Trophoblast cell (in vitro differentiated cells and primary cell): ENCODE data around the gene KDELR1.

Experiments
- DNase-seq, 2 donors: peaks; one replicate each; pipeline ENCODE4 v3.0.0-alpha.2; 2016
- H2AFZ ChIP-seq: 2 replicates; pipeline ENCODE4 v1.6.1; 2013; ENCODE audit warnings: low read length, moderate library complexity, mild to moderate bottlenecking; ENCODE audit not compliant: insufficient read depth, poor library complexity
- H2AK5ac ChIP-seq: 2 replicates; pipeline ENCODE4 v1.6.1; 2013; ENCODE audit warnings: mild to moderate bottlenecking, low read length
- H2BK120ac ChIP-seq: 2 replicates; pipeline ENCODE4 v1.6.1; 2013; ENCODE audit warnings: low read length, mild to moderate bottlenecking, moderate library complexity; ENCODE audit not compliant: insufficient read depth, poor library complexity
- H2BK12ac ChIP-seq: 2 replicates; pipeline ENCODE4 v1.6.1; 2013; ENCODE audit warnings: mild to moderate bottlenecking, low read length, moderate library complexity
- H2BK5ac ChIP-seq: 2 replicates; pipeline ENCODE4 v1.6.1; 2013; ENCODE audit warnings: low read length, low read depth, moderate library complexity, mild to moderate bottlenecking; ENCODE audit not compliant: poor library complexity
- H3K14ac ChIP-seq: 2 replicates; pipeline ENCODE4 v1.6.1; 2013; ENCODE audit warnings: mild to moderate bottlenecking, low read length
- H3K18ac ChIP-seq: 2 replicates; pipeline ENCODE4 v1.6.1; 2013; ENCODE audit warnings: mild to moderate bottlenecking, low read length
- H3K23ac ChIP-seq: 2 replicates; pipeline ENCODE4 v1.6.1; 2013; ENCODE audit warnings: low read length
- H3K27ac ChIP-seq: 2 replicates; pipeline ENCODE4 v1.5.1; 2013; ENCODE audit warnings: low read depth, mild to moderate bottlenecking, inconsistent platforms, low read length, moderate library complexity
- H3K27me3 ChIP-seq: 2 replicates; pipeline ENCODE4 v1.6.1; 2013; ENCODE audit warnings: inconsistent platforms, mild to moderate bottlenecking, low read length, moderate library complexity; ENCODE audit not compliant: insufficient read depth
- H3K36me3 ChIP-seq, 2 experiments: 1 replicate in 1 of 2; 2 replicates in 1 of 2; pipeline ENCODE4 v1.6.1; 2013; ENCODE audit warnings: low read length in 2 of 2, mild to moderate bottlenecking in 2 of 2, moderate library complexity in 1 of 2; ENCODE audit not compliant: insufficient read depth in 2 of 2, control insufficient read depth in 1 of 2
- H3K4ac ChIP-seq: 2 replicates; pipeline ENCODE4 v1.6.1; 2013; ENCODE audit warnings: low read depth, mild to moderate bottlenecking, low read length, moderate library complexity
- H3K4me1 ChIP-seq, 2 experiments: 1 replicate in 1 of 2; 2 replicates in 1 of 2; pipeline ENCODE4 v1.6.1; 2013; ENCODE audit warnings: low read length in 2 of 2, mild to moderate bottlenecking in 2 of 2, moderate library complexity in 1 of 2; ENCODE audit not compliant: insufficient read depth in 2 of 2, control insufficient read depth in 1 of 2
- H3K4me2 ChIP-seq: 2 replicates; pipeline ENCODE4 v1.6.1; 2013; ENCODE audit warnings: inconsistent platforms, mild to moderate bottlenecking, low read length, moderate library complexity
- H3K4me3 ChIP-seq: 2 replicates; pipeline ENCODE4 v1.5.1; 2013; ENCODE audit warnings: mild to moderate bottlenecking, low read depth, low read length, inconsistent platforms
- H3K79me1 ChIP-seq: one replicate; pipeline ENCODE4 v1.6.1; 2013; ENCODE audit warnings: low read length
- H3K79me2 ChIP-seq: 2 replicates; pipeline ENCODE4 v1.6.1; 2013; ENCODE audit warnings: low read length, mild to moderate bottlenecking; ENCODE audit not compliant: control insufficient read depth, insufficient read depth, poor library complexity
- H3K9ac ChIP-seq: 2 replicates; pipeline ENCODE4 v1.6.1; 2013; ENCODE audit warnings: mild to moderate bottlenecking, low read length
- H3K9me3 ChIP-seq: 2 replicates; pipeline ENCODE4 v1.6.1; 2013; ENCODE audit warnings: low read depth, mild to moderate bottlenecking, control low read depth, inconsistent platforms, low read length; ENCODE audit not compliant: insufficient read depth
- H4K12ac ChIP-seq: 2 replicates; pipeline ENCODE4 v1.6.1; 2013; ENCODE audit warnings: low read depth, mild to moderate bottlenecking, low read length, moderate library complexity
- H4K8ac ChIP-seq: 2 replicates; pipeline ENCODE4 v1.6.1; 2013; ENCODE audit warnings: low read depth, mild to moderate bottlenecking, low read length, moderate library complexity
- H4K91ac ChIP-seq: one replicate; pipeline ENCODE4 v1.6.1; 2013; ENCODE audit warnings: low read depth, mild to moderate bottlenecking, low read length, moderate library complexity
- WGBS: extraction: QIAGEN DNeasy Blood & Tissue Kit; methylation state at CpG from one replicate; pipeline ENCODE4 v1.1.7; 2013; ENCODE audit warnings: missing lambda C conversion rate; ENCODE audit not compliant: insufficient read length, insufficient coverage; ENCODE audit errors: extremely low coverage; 5-methylcytosine and 5-hydroxymethylcytosine counted together

The KDELR1 gene

GRCh38 chr19:48381178-48381950 is 10.0 kb downstream of the KDELR1 start:
- peaks cover 43 to 55% of the 10 kb centered on the region in 2 experiments for H3K36me3 ChIP-seq
- H3K23ac ChIP-seq, result no peak overlapping the region
- H2AK5ac ChIP-seq, result no peak overlapping the region
- WGBS, result no CpG with 5 or more reads among the region's 11 CpGs
- no peak overlapping the region for H4K8ac ChIP-seq
- no peak overlapping the region for H3K14ac ChIP-seq
- no peak overlapping the region for H3K4me3 ChIP-seq
- H3K79me1 ChIP-seq, result no peaks in the 10 kb centered on the region
- H2BK120ac ChIP-seq, result no peak overlapping the region
- H3K4me2 ChIP-seq, result no peak overlapping the region
- no peak overlapping the region for H3K18ac ChIP-seq
- no peak overlapping the region for H3K27ac ChIP-seq
- no peak overlapping the region for H3K4ac ChIP-seq
- no peaks in the 10 kb centered on the region for H3K79me2 ChIP-seq
- H2AFZ ChIP-seq, result no peak overlapping the region
- no peaks in the 10 kb centered on the region for H3K4me1 ChIP-seq
- no peak overlapping the region for H3K9ac ChIP-seq
- no peak overlapping the region for H2BK12ac ChIP-seq
- no peaks in the 10 kb centered on the region for H3K9me3 ChIP-seq
- no peak overlapping the region for H4K12ac ChIP-seq
- H2BK5ac ChIP-seq, result no peak overlapping the region
- H4K91ac ChIP-seq, result no peak overlapping the region
- H3K27me3 ChIP-seq, result no peaks in the 10 kb centered on the region
- no peak for DNase-seq

GRCh38 chr19:48379058-48379457 is 12.3 kb downstream of the KDELR1 start:
- no peak overlapping the region for H3K14ac ChIP-seq
- H2AK5ac ChIP-seq, result no peak overlapping the region
- no peak overlapping the region for H4K91ac ChIP-seq
- H2AFZ ChIP-seq, result no peak overlapping the region
- no peak overlapping the region for H3K18ac ChIP-seq
- H2BK120ac ChIP-seq, result no peak overlapping the region
- H3K9me3 ChIP-seq, result no peaks in the 10 kb centered on the region
- H3K79me2 ChIP-seq, result no peaks in the 10 kb centered on the region
- no peak overlapping the region for H3K4me3 ChIP-seq
- H3K4me1 ChIP-seq, result no peaks in the 10 kb centered on the region
- no peak overlapping the region for H2BK5ac ChIP-seq
- H3K27me3 ChIP-seq, result no peaks in the 10 kb centered on the region
- H3K4ac ChIP-seq, result no peak overlapping the region
- H3K23ac ChIP-seq, result no peak overlapping the region
- WGBS, result no CpG with 5 or more reads among the region's 5 CpGs
- peaks cover 24 to 34% of the 10 kb centered on the region in 2 experiments for H3K36me3 ChIP-seq
- no peak overlapping the region for H4K12ac ChIP-seq
- DNase-seq, result no peak
- H2BK12ac ChIP-seq, result no peak overlapping the region
- H3K79me1 ChIP-seq, result no peaks in the 10 kb centered on the region
- no peak overlapping the region for H4K8ac ChIP-seq
- H3K9ac ChIP-seq, result no peak overlapping the region
- H3K4me2 ChIP-seq, result no peak overlapping the region
- H3K27ac ChIP-seq, result no peak overlapping the region

GRCh38 chr19:48378194-48378570 is 13.2 kb downstream of the KDELR1 start:
- Histone ChIP-seq H3K4ac (no peak overlapping the region), H2AK5ac (no peak overlapping the region), H3K9me3 (no peaks in the 10 kb centered on the region), H2BK120ac (no peak overlapping the region), H3K27ac (no peak overlapping the region), H3K27me3 (no peaks in the 10 kb centered on the region), H4K12ac (no peak overlapping the region), H3K79me1 (no peaks in the 10 kb centered on the region), H2BK5ac (no peak overlapping the region), H4K91ac (no peak overlapping the region), H2BK12ac (no peak overlapping the region), H3K18ac (no peak overlapping the region), H3K79me2 (no peaks in the 10 kb centered on the region), H4K8ac (no peak overlapping the region), H3K9ac (no peak overlapping the region), H3K4me3 (no peak overlapping the region), H3K4me2 (no peak overlapping the region), H3K23ac (no peak overlapping the region), H2AFZ (no peak overlapping the region), H3K4me1 (no peaks in the 10 kb centered on the region), H3K14ac (no peak overlapping the region), H3K36me3 (peaks cover 17 to 25% of the 10 kb centered on the region in 2 experiments)
- no peak for DNase-seq
- no CpG with 5 or more reads among the region's 10 CpGs for WGBS

- Histone ChIP-seq H3K36me3 (peaks cover 0 to 1% of the 10 kb centered on the region in 2 experiments), H3K18ac (no peak overlapping the region), H3K9me3 (no peaks in the 10 kb centered on the region), H3K79me2 (no peaks in the 10 kb centered on the region), H4K8ac (no peak overlapping the region), H3K27ac (no peak overlapping the region), H3K4me3 (no peak overlapping the region), H2BK120ac (no peak overlapping the region), H2BK5ac (no peak overlapping the region), H3K23ac (no peak overlapping the region), H3K14ac (no peak overlapping the region), H2AK5ac (no peak overlapping the region), H3K4me2 (no peak overlapping the region), H4K91ac (no peak overlapping the region), H3K79me1 (no peaks in the 10 kb centered on the region), H3K27me3 (no peaks in the 10 kb centered on the region), H4K12ac (no peak overlapping the region), H3K4me1 (no peaks in the 10 kb centered on the region), H2BK12ac (no peak overlapping the region), H2AFZ (no peak overlapping the region), H3K4ac (no peak overlapping the region), H3K9ac (no peak overlapping the region)
- WGBS, result no CpG with 5 or more reads among the region's 11 CpGs
- no peak for DNase-seq
Measured at GRCh38 chr19:48373567-48373966, 17.8 kb downstream of the KDELR1 start.
